H9 (cell line): ENCODE results near the gene SEMA3D. TPM values are rescaled to one million over a fixed set of nuclear protein-coding genes. Genes with fewer than 3 reads are reported as not detected.

Experiments
- DNase-seq: peaks from one replicate; pipeline ENCODE4 v3.0.0-alpha.2; 2017
- H2AFZ ChIP-seq: one replicate; pipeline ENCODE4 v1.6.1; 2013; ENCODE audit warnings: mild to moderate bottlenecking, low read length, control low read depth, moderate library complexity
- H2AK5ac ChIP-seq: 2 replicates; pipeline ENCODE4 v1.6.1; 2013; ENCODE audit warnings: low read length, control low read depth, mixed read lengths; ENCODE audit not compliant: insufficient read length
- H2BK120ac ChIP-seq: one replicate; pipeline ENCODE4 v1.6.1; 2013; ENCODE audit warnings: low read depth, mild to moderate bottlenecking, low read length, control low read depth, inconsistent platforms; ENCODE audit not compliant: poor library complexity, severe bottlenecking
- H2BK12ac ChIP-seq: 2 replicates; pipeline ENCODE4 v1.6.1; 2013; ENCODE audit warnings: low read length, control low read depth, mixed read lengths, low read depth; ENCODE audit not compliant: insufficient read length
- H2BK15ac ChIP-seq: 2 replicates; pipeline ENCODE4 v1.6.1; 2013; ENCODE audit warnings: low read depth, low read length, control low read depth
- H2BK20ac ChIP-seq: one replicate; pipeline ENCODE4 v1.6.1; 2013; ENCODE audit warnings: low read depth, mild to moderate bottlenecking, low read length, control low read depth, inconsistent platforms; ENCODE audit not compliant: poor library complexity, severe bottlenecking
- H2BK5ac ChIP-seq: 2 replicates; pipeline ENCODE4 v1.6.1; 2013; ENCODE audit warnings: low read length, control low read depth, mixed read lengths; ENCODE audit not compliant: insufficient read length
- H3K14ac ChIP-seq: 2 replicates; pipeline ENCODE4 v1.6.1; 2013; ENCODE audit warnings: low read length, control low read depth; ENCODE audit not compliant: insufficient read depth
- H3K18ac ChIP-seq: 2 replicates; pipeline ENCODE4 v1.6.1; 2013; ENCODE audit warnings: low read depth, mild to moderate bottlenecking, mixed read lengths, low read length, control low read depth; ENCODE audit not compliant: insufficient read length
- H3K23ac ChIP-seq: 2 replicates; pipeline ENCODE4 v1.6.1; 2013; ENCODE audit warnings: low read length, control low read depth, mixed read lengths, low read depth; ENCODE audit not compliant: insufficient read length
- H3K23me2 ChIP-seq: 2 replicates; pipeline ENCODE4 v1.6.1; 2013; ENCODE audit warnings: low read depth, mild to moderate bottlenecking, mixed read lengths, low read length, control low read depth; ENCODE audit not compliant: insufficient read length, poor library complexity, severe bottlenecking
- H3K27ac ChIP-seq: 2 replicates; pipeline ENCODE4 v1.5.1; 2013; ENCODE audit warnings: low read length, control low read depth, mixed read lengths, low read depth; ENCODE audit not compliant: insufficient read length
- H3K27me3 ChIP-seq: 2 replicates; pipeline ENCODE4 v1.6.1; 2013; ENCODE audit warnings: low read length, control low read depth, inconsistent platforms; ENCODE audit not compliant: insufficient read depth
- H3K4ac ChIP-seq: 2 replicates; pipeline ENCODE4 v1.6.1; 2013; ENCODE audit warnings: low read depth, mild to moderate bottlenecking, control low read depth, inconsistent platforms, low read length, moderate library complexity
- H3K4me1 ChIP-seq: 2 replicates; pipeline ENCODE4 v1.6.1; 2013; ENCODE audit warnings: low read length, control low read depth, inconsistent platforms; ENCODE audit not compliant: insufficient read depth
- H3K4me2 ChIP-seq: 2 replicates; pipeline ENCODE4 v1.6.1; 2013; ENCODE audit warnings: low read length, control low read depth, mixed read lengths; ENCODE audit not compliant: insufficient read length, insufficient read depth
- H3K56ac ChIP-seq: 2 replicates; pipeline ENCODE4 v1.6.1; 2013; ENCODE audit warnings: low read depth, mild to moderate bottlenecking, mixed read lengths, low read length, control low read depth; ENCODE audit not compliant: insufficient read length
- H3K79me1 ChIP-seq: 2 replicates; pipeline ENCODE4 v1.6.1; 2013; ENCODE audit warnings: low read depth, mild to moderate bottlenecking, moderate library complexity, low read length, control low read depth, inconsistent platforms; ENCODE audit not compliant: insufficient read depth, poor library complexity, severe bottlenecking
- H3K79me2 ChIP-seq: 2 replicates; pipeline ENCODE4 v1.6.1; 2013; ENCODE audit warnings: low read length, control low read depth, inconsistent platforms; ENCODE audit not compliant: insufficient read depth
- H3K9ac ChIP-seq: 2 replicates; pipeline ENCODE4 v1.6.1; 2013; ENCODE audit warnings: low read length, control low read depth, mixed read lengths; ENCODE audit not compliant: insufficient read length; ENCODE audit errors: extremely low read depth
- H3K9me3 ChIP-seq: one replicate; pipeline ENCODE4 v1.6.1; 2013; ENCODE audit warnings: low read depth, low read length, inconsistent platforms; ENCODE audit not compliant: control insufficient read depth
- H3T11ph ChIP-seq: one replicate; pipeline ENCODE4 v1.6.1; 2013; ENCODE audit warnings: mild to moderate bottlenecking, low read length, control low read depth, inconsistent platforms
- H4K20me1 ChIP-seq: one replicate; pipeline ENCODE4 v1.6.1; 2013; ENCODE audit not compliant: control insufficient read depth, insufficient read length, insufficient read depth
- H4K5ac ChIP-seq: 2 replicates; pipeline ENCODE4 v1.6.1; 2013; ENCODE audit warnings: low read depth, mild to moderate bottlenecking, mixed read lengths, low read length, control low read depth; ENCODE audit not compliant: insufficient read length
- H4K8ac ChIP-seq: replicated peaks from 2 replicates; pipeline ENCODE4 v1.6.1; 2013; ENCODE audit warnings: low read length, control low read depth, mixed read lengths, low read depth; ENCODE audit not compliant: insufficient read length
- H4K91ac ChIP-seq: 2 replicates; pipeline ENCODE4 v1.6.1; 2013; ENCODE audit warnings: low read depth, mild to moderate bottlenecking, moderate library complexity, mixed read lengths, low read length, control low read depth; ENCODE audit not compliant: insufficient read length
- H3K27ac Mint-ChIP-seq, 3 experiments: 2 replicates in 2 of 3; 3 replicates in 1 of 3; pipeline ENCODE4 v1.8.0; 2020 to 2021; ENCODE audit warnings: mixed read lengths in 3 of 3, mild to moderate bottlenecking in 1 of 3, moderate library complexity in 1 of 3
- H3K27me3 Mint-ChIP-seq: 2 replicates; pipeline ENCODE4 v1.8.0; 2021; ENCODE audit warnings: low read depth, mild to moderate bottlenecking, moderate library complexity, mixed read lengths
- H3K36me3 Mint-ChIP-seq, 3 experiments: 2 replicates in 2 of 3; 3 replicates in 1 of 3; pipeline ENCODE4 v1.8.0; 2020 to 2021; ENCODE audit warnings: low read depth in 3 of 3, mixed read lengths in 3 of 3; ENCODE audit not compliant: insufficient read depth in 1 of 3
- H3K4me1 Mint-ChIP-seq, 2 experiments: 2 replicates each; pipeline ENCODE4 v1.8.0; 2020; ENCODE audit warnings: mixed read lengths in 2 of 2
- H3K4me3 Mint-ChIP-seq, 2 experiments: 2 replicates in 1 of 2; 3 replicates in 1 of 2; pipeline ENCODE4 v1.8.0; 2020 to 2021; ENCODE audit warnings: mild to moderate bottlenecking in 2 of 2, mixed read lengths in 2 of 2, moderate library complexity in 1 of 2
- H3K9me3 Mint-ChIP-seq, 2 experiments: 2 replicates in 1 of 2; 3 replicates in 1 of 2; pipeline ENCODE4 v1.8.0; 2020; ENCODE audit warnings: mild to moderate bottlenecking in 2 of 2, mixed read lengths in 2 of 2, moderate library complexity in 1 of 2
- WGBS: extraction: QIAGEN DNeasy Blood & Tissue Kit; methylation state at CpG from one replicate; pipeline ENCODE4 v1.1.7; 2013; ENCODE audit warnings: missing lambda C conversion rate, low lambda C conversion rate, mixed read lengths; ENCODE audit not compliant: insufficient read length; ENCODE audit errors: extremely low coverage; 5-methylcytosine and 5-hydroxymethylcytosine counted together
- total RNA-seq: library from RNA; stranded (reverse); gene quantifications from 2 replicates; pipeline ENCODE4 v1.2.1, GENCODE V29; 2021
- TF ChIP-seq, protein P1 (sequence below): fragments of 200-600 bp; sonication (generic); conservative IDR thresholded peaks from 3 replicates; pipeline ENCODE4 v1.8.0; 2021; ENCODE audit warnings: antibody characterized with exemption, mild to moderate bottlenecking

The SEMA3D gene
- total RNA-seq, 1 experiment from 2014 or later, result 5.4 TPM

GRCh38 chr7:85004402-85004801, 182.5 kb downstream of the SEMA3D start:
- Histone ChIP-seq H3K56ac (no peak overlapping the region), H3K79me2 (no peaks in the 10 kb centered on the region), H2AK5ac (no peak overlapping the region), H3K18ac (no peak overlapping the region), H3K4me2 (no peak overlapping the region), H2BK12ac (no peak overlapping the region), H3K4ac (no peak overlapping the region), H3K27ac (no peak overlapping the region), H3K9me3 (no peaks in the 10 kb centered on the region), H3T11ph (no peak overlapping the region), H2AFZ (no peak overlapping the region), H2BK120ac (no peak overlapping the region), H3K23ac (no peak overlapping the region), H3K4me1 (peaks cover 8% of the 10 kb centered on the region; the same call in 1 of the 2 replicates), H3K9ac (no peak overlapping the region), H2BK5ac (no peak overlapping the region), H4K5ac (no peak overlapping the region), H4K8ac (no peak overlapping the region), H2BK20ac (no peak overlapping the region), H4K91ac (no peak overlapping the region), H2BK15ac (no peak overlapping the region), H3K27me3 (no peaks in the 10 kb centered on the region), H4K20me1 (no peaks in the 10 kb centered on the region), H3K14ac (no peak overlapping the region), H3K23me2 (no peaks in the 10 kb centered on the region), H3K79me1 (no peaks in the 10 kb centered on the region)
- DNase-seq, result no peak
- H3K4me3 Mint-ChIP-seq, result no peak overlapping the region
- H3K9me3 Mint-ChIP-seq, result no peaks in the 10 kb centered on the region
- H3K36me3 Mint-ChIP-seq, result no peaks in the 10 kb centered on the region
- TF ChIP-seq, protein P1, sequence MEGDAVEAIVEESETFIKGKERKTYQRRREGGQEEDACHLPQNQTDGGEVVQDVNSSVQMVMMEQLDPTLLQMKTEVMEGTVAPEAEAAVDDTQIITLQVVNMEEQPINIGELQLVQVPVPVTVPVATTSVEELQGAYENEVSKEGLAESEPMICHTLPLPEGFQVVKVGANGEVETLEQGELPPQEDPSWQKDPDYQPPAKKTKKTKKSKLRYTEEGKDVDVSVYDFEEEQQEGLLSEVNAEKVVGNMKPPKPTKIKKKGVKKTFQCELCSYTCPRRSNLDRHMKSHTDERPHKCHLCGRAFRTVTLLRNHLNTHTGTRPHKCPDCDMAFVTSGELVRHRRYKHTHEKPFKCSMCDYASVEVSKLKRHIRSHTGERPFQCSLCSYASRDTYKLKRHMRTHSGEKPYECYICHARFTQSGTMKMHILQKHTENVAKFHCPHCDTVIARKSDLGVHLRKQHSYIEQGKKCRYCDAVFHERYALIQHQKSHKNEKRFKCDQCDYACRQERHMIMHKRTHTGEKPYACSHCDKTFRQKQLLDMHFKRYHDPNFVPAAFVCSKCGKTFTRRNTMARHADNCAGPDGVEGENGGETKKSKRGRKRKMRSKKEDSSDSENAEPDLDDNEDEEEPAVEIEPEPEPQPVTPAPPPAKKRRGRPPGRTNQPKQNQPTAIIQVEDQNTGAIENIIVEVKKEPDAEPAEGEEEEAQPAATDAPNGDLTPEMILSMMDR, result no peak
- no peaks in the 10 kb centered on the region for H3K27me3 Mint-ChIP-seq
- no peak overlapping the region for H3K27ac Mint-ChIP-seq
- H3K4me1 Mint-ChIP-seq, result peaks cover 26% of the 10 kb centered on the region in 2 experiments
- no CpG with 5 or more reads among the region's 2 CpGs for WGBS
